ENCODE data around the gene ABL2. TPM values are rescaled to one million over a fixed set of nuclear protein-coding genes. Genes with fewer than 3 reads are reported as not detected.

The ABL2 gene
- total and polyA plus RNA-seq, 2 donors (not counting 1 experiment from before 2014, with no cell fraction given), result 2.6 to 20.0 TPM

- H3K36me3 ChIP-seq (replicated peaks in 1 of 2; ENCODE audit: control extremely low read depth in 1 of 2, control insufficient read depth in 1 of 2, extremely low read depth in 1 of 2, insufficient read depth in 2 of 2, low read length in 1 of 2), result peaks cover 0 to 1% of the 10 kb centered on the region in 2 experiments
- intact Hi-C loops (cut with micrococcal nuclease), result loop anchor here (2.0 kb wide), 1 partner anchor 115 kb away; no protein-coding TSS in a partner anchor
- Mint-ChIP-seq H3K4me3 (no peak overlapping the region), H3K9me3 (ENCODE audit: insufficient read depth) (no peaks in the 10 kb centered on the region), H3K27me3 (no peaks in the 10 kb centered on the region), H3K27ac (no peak overlapping the region), H3K4me1 (peaks cover 12% of the 10 kb centered on the region)
- ChIA-PET CTCF (no interaction called here), POLR2A (no interaction called here)
- WGBS (ENCODE audit: insufficient coverage), result no CpG with 5 or more reads among the region's 1 CpG
- TF ChIP-seq EZH2 (IDR thresholded peaks at IDR 0.05; ENCODE audit: borderline replicate concordance, insufficient read depth, low read depth, low read length, poor library complexity, severe bottlenecking) (no peak), CTCF (IDR thresholded peaks at IDR 0.05) (no peak)
- no peaks in the 10 kb centered on the region for H3K27me3 ChIP-seq (replicated peaks in 1 of 4; ENCODE audit: control extremely low read depth in 1 of 4, control insufficient read depth in 3 of 4, insufficient read depth in 4 of 4, low read length in 3 of 4)
- H4K20me1 ChIP-seq (ENCODE audit: control insufficient read depth, insufficient read depth, low read length, poor library complexity, severe bottlenecking), result no peaks in the 10 kb centered on the region
- DNase-seq (no peak), ATAC-seq (ENCODE audit: low read depth) (no peak)
- no peak overlapping the region for H3K9ac ChIP-seq (ENCODE audit: low read length)
- peaks cover 44% of the 10 kb centered on the region for H3K79me2 ChIP-seq (ENCODE audit: control insufficient read depth, insufficient read depth, low read length)
- peaks cover 4 to 5% of the 10 kb centered on the region in 2 donors for H3K4me1 ChIP-seq (ENCODE audit: control insufficient read depth in 2 of 2, insufficient read depth in 2 of 2, low read length in 2 of 2)
- H2AFZ ChIP-seq (ENCODE audit: insufficient read depth, low read depth, low read length, poor library complexity, severe bottlenecking), result no peak overlapping the region
- H3K4me3 ChIP-seq (ENCODE audit: control extremely low read depth in 1 of 5, extremely low read depth in 1 of 5, insufficient read depth in 1 of 5, low read depth in 2 of 5, low read length in 4 of 5), result no peak overlapping the region
- no peaks in the 10 kb centered on the region for H3K9me3 ChIP-seq (ENCODE audit: control extremely low read depth in 1 of 3, control insufficient read depth in 2 of 3, insufficient read depth in 1 of 3, low read length in 2 of 3)
- no peak overlapping the region for H3K27ac ChIP-seq (ENCODE audit: low read length in 2 of 2)
- no peak overlapping the region for H3K4me2 ChIP-seq (replicated peaks; ENCODE audit: low read depth, low read length, poor library complexity, severe bottlenecking)
These were observed 34.1 kb downstream of the ABL2 start for GRCh38 chr1:179195376-179195775.

GRCh38 chr1:179194068-179194537 lies 35.4 kb downstream of the ABL2 start:
- H4K20me1 ChIP-seq (ENCODE audit: control insufficient read depth, insufficient read depth, low read length, poor library complexity, severe bottlenecking), result no peaks in the 10 kb centered on the region
- H3K4me3 Mint-ChIP-seq, result no peak overlapping the region
- intact Hi-C loops (cut with micrococcal nuclease), result loop anchor here (2.0 kb wide), 1 partner anchor 113 kb away; no protein-coding TSS in a partner anchor
- H3K9ac ChIP-seq (ENCODE audit: low read length), result no peak overlapping the region
- no peak for TF ChIP-seq EZH2 (IDR thresholded peaks at IDR 0.05; ENCODE audit: borderline replicate concordance, insufficient read depth, low read depth, low read length, poor library complexity, severe bottlenecking)
- no peak for TF ChIP-seq CTCF (IDR thresholded peaks at IDR 0.05)
- no peak for DNase-seq
- peaks cover 42% of the 10 kb centered on the region for H3K79me2 ChIP-seq (ENCODE audit: control insufficient read depth, insufficient read depth, low read length)
- no peak overlapping the region for H3K4me3 ChIP-seq (ENCODE audit: control extremely low read depth in 1 of 5, extremely low read depth in 1 of 5, insufficient read depth in 1 of 5, low read depth in 2 of 5, low read length in 4 of 5)
- ATAC-seq (ENCODE audit: low read depth), result no peak
- no peaks in the 10 kb centered on the region for H3K9me3 Mint-ChIP-seq (ENCODE audit: insufficient read depth)
- no peak overlapping the region for H3K27ac Mint-ChIP-seq
- CTCF ChIA-PET, result interaction anchor here (1.3 to 2.1 kb wide), 2 partner anchors 73 to 115 kb away, joined by 5 to 13 read pairs; no protein-coding TSS in a partner anchor
- H3K27me3 ChIP-seq (replicated peaks in 1 of 4; ENCODE audit: control extremely low read depth in 1 of 4, control insufficient read depth in 3 of 4, insufficient read depth in 4 of 4, low read length in 3 of 4), result no peaks in the 10 kb centered on the region
- no peak overlapping the region for H3K27ac ChIP-seq (ENCODE audit: low read length in 2 of 2)
- peaks cover 0 to 1% of the 10 kb centered on the region in 2 experiments for H3K36me3 ChIP-seq (replicated peaks in 1 of 2; ENCODE audit: control extremely low read depth in 1 of 2, control insufficient read depth in 1 of 2, extremely low read depth in 1 of 2, insufficient read depth in 2 of 2, low read length in 1 of 2)
- no peak overlapping the region for H2AFZ ChIP-seq (ENCODE audit: insufficient read depth, low read depth, low read length, poor library complexity, severe bottlenecking)
- WGBS (ENCODE audit: insufficient coverage), result no CpG with 5 or more reads among the region's 2 CpGs
- H3K27me3 Mint-ChIP-seq, result no peaks in the 10 kb centered on the region
- peaks cover 12% of the 10 kb centered on the region for H3K4me1 Mint-ChIP-seq
- H3K9me3 ChIP-seq (ENCODE audit: control extremely low read depth in 1 of 3, control insufficient read depth in 2 of 3, insufficient read depth in 1 of 3, low read length in 2 of 3), result no peaks in the 10 kb centered on the region
- no peak overlapping the region for H3K4me2 ChIP-seq (replicated peaks; ENCODE audit: low read depth, low read length, poor library complexity, severe bottlenecking)
- peaks cover 4 to 5% of the 10 kb centered on the region in 2 donors for H3K4me1 ChIP-seq (ENCODE audit: control insufficient read depth in 2 of 2, insufficient read depth in 2 of 2, low read length in 2 of 2)
- POLR2A ChIA-PET, result no interaction called here

Data from B cell (primary cell).